Left colon (tissue), 2 donors: Measurements from ENCODE around the gene FAM78A. TPM values are rescaled to one million over a fixed set of nuclear protein-coding genes. Genes with fewer than 3 reads are reported as not detected.
A peak's percentile ranks its signal among the peaks of the same experiment; 100 is the strongest.

Experiments
- ATAC-seq: fragments of 200-7000 bp; cut with Tn5 transposase; one replicate; pipeline ENCODE4 v1.9.1; 2020; ENCODE audit warnings: mild to moderate bottlenecking, moderate library complexity
- DNase-seq, 2 donors: peaks; one replicate each; pipeline ENCODE4 v3.0.0-alpha.2; 2020
- intact Hi-C, 2 donors: fragments of 100-400 bp; cut with DNase I in 1 of 2; cut with micrococcal nuclease in 1 of 2; formaldehyde crosslinking; loops; one replicate each; pipeline versions ENCODE4 v1.11.2 to v1.14.0; 2022; cut with DNase I, micrococcal nuclease
- long read RNA-seq: library from polyadenylated mRNA; unstranded; transcript quantifications from one replicate; pipeline ENCODE4 v2.0.0, GENCODE V29; 2021
- total RNA-seq, 2 donors: library from RNA; stranded (reverse); fragmentation: NEBNext Ultra II Directional; extraction: Animal tissue kit (Norgen Biotek cat#: 25700); gene quantifications; one replicate each; pipeline ENCODE4 v1.2.1, GENCODE V29; 2021
- donor health status: DM: no; HTN: no; CAD: no.
- donor health status: DM: yes; HTN: yes; CAD: no.

The FAM78A gene, protein sequence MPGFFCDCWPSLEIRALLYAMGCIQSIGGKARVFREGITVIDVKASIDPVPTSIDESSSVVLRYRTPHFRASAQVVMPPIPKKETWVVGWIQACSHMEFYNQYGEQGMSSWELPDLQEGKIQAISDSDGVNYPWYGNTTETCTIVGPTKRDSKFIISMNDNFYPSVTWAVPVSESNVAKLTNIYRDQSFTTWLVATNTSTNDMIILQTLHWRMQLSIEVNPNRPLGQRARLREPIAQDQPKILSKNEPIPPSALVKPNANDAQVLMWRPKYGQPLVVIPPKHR
- 1 to 10 TPM in 1 of 2 donors, under 1 TPM in 1; 0.85 to 2.7 TPM for total RNA-seq
- long read RNA-seq: 0 reads

DNA sequence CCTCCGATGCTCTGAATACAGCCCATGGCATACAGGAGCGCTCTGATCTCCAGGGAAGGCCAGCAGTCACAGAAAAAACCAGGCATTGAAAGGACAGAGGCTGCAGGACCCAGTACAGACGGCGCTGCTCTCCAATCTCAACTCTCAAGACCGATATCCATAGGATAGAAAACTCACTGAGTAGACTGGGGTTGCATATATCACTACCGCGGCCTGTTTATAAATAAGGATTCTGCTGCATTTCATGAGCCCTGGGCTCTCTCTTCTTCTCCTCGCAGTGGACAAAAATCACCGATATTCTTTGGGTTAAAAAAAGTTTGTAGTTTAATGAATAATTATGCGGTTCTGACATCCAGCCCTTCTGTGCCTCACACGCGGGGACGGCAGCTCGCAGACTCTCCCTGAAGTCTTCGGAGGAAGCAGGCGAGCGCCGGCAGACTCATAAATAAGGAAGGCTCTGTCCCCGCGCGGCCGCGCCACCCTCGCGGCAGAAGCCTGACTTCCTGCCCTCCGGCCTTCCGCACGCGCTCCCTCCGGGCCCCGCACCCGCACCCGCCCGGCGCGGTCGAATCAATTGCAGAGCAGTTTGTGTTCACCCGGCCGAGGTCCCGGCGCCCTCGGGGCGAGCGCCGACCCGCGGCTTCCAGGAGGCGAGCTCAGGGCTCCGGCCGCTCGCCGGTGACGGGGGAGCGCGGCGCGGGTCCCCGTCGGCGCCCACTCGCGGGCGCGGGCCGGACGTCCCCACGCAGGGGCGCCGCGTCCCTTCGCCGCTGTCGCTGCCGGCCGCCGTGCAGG is at the start of gene FAM78A:
TSS of gene FAM78A (minus strand) at position 417 of the 795 bp plus-strand sequence. CDS start at position 86, 331 bp downstream.
- ATAC-seq: peak; percentile 21
- intact Hi-C loops: no loop called here
- DNase-seq: peak; percentile 44 to 68

DNA sequence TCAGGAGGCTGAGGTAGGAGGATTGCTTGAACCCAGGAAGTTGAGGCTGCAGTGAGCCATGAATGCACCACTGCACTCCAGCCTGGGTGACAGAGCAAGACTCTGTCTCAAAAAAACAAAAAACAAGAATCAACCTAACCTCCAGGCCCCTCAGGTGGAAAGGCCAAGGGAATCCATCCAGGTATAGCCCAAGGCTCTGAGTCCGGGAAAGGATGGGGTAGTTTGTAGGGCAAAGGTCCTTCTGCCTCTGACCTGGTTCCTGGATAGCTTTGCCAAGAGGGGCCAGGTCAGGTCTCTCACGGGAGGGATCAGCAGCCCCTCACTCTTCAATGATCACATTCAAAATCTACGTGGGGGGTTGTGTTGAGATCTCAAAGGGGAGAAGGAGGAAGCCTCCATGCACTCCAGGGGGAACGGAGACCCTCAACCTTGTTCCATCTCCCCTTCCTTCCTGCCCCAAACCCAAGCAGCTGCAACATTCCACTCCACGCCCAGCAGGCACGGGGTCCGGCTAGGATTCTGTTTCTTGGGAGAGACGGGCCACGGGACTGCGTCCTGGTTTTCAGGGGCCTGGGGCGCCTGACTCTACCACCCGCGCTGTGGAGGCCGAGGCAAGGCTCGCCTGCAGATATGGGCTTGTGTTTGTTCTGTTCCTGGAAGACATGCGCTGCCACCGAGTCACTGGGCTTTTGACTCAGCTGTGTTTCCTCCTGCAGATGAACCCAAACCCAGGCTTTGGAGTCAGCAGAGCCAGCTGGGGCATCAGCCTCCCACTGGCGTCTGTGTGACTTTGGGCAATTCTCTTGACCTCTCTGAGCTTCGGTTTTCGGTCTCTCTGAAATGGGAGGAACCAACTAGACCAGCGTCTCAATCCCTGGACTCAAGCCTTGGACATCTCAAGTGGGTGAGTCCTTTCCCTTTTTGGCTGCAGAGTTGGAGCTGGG is 48.7 kb upstream of the FAM78A start:
- intact Hi-C loops: no loop called here
- ATAC-seq (no peak), DNase-seq (no peak)

DNA sequence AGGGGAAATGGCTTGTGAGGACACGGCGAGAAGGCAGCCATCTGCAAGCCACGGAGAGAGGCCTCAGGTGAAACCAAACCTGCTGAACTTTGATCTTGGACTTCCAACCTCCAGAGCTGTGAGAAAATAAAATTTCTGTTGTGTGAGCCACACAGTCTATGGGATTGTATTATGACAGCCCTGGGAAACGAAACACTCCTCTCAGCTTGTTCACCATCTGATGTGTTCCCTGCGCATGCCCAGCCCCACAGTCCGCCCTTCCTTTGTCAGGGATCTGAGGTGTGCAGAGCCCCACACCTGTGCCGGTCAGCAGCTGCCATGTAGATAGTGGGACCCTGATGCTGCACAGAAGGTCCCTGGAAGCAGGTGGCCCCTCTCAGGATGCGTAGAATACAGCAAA is 47.3 kb upstream of the FAM78A start:
- no peak for ATAC-seq
- no peak for DNase-seq
- intact Hi-C loops: no loop called here

DNA sequence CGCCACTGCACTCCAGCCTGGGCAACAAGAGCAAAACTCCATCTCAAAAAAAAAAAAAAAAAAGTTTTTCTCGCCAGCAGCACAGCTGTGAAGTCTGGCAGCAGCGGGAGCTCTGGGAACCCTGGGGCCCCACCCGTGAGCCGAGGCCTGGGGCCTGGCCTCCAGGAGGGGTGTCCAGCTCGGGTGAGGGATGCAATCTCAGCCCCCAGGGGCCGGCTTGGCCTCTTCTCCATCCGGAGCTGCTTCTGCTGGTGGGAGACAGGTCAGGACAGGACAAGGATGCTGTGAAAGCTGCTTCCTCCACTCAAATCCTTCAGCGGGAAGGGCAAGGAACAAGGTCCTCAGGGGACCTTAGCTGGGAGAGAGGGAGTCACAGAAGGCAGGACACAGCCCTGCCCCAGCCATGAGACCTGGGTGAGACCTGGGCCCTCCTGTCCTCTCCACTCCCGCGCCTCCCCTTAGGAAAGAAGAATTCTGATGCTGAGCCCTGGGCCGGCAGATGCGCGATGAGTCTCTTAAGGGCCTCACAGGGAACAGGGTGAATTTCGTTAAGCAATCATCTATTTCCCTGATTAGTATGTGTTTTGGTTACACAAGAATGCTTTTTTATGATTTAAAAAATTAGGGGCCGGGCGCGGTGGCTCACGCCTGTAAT is 43.8 kb upstream of the FAM78A start:
- intact Hi-C loops: no loop called here
- ATAC-seq: no peak
- no peak for DNase-seq

DNA sequence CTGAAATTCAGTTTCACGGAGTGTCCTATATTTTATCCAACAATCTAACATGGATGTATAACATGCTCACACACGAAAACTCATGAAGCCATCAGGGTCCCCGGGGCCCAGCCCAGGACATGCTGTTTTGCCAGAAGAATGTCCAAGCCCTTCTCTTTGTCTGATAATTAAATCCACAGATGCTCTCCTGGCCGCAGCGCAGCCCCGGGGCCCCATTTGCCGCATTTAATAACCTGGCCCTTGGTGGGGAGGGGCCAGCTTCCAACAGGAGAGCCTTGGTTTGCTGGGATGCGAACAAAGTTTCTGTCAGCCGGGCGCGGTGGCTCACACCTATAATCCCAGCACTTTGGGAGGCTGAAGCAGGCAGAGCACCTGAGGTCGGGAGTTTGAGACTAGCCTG is 43.2 kb upstream of the FAM78A start:
- ATAC-seq: no peak

DNA sequence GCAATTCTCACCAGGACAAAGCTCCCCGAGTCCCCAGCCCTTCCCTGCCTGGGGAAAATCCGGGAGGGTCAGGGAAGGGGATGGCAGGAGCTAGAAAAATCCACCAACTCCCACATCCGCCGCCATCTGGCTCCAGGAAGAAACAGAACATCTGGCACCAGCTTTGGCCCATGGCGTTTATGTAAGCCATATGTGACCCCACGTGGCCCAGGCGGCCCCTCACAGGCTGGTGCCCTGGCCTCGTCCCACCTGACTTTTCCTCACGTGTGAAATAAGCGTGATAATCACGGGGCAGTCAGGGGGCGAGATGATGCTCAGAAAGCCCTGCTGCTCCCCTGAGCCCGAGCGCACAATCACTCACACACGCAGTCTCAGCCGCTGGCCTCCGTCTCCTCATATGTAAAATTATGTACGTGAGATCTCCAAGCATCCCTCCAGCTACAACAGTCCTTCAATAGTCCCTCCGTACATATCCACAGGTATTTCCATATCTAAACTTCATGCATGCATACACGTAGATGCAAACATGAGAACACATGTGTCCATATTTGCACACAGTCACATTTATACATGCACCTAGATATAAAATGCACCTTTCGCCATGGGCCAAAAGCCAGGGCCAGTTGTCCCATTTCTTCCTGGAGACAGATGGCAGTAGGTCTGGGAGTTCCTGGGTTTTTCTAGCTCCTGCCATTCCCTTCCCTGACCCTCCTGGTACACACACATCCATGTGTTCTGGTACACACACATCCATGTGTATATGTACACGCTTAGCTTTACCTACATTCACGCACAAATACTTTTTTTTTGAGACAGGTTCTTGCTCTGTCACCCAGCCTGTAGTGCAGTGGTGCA is 42.1 kb upstream of the FAM78A start:
- intact Hi-C loops: no loop called here
- ATAC-seq (no peak), DNase-seq (no peak)

More for the DNA sequence above, 43.2 kb upstream of the FAM78A start:
- no peak for DNase-seq
- intact Hi-C loops: no loop called here

DNA sequence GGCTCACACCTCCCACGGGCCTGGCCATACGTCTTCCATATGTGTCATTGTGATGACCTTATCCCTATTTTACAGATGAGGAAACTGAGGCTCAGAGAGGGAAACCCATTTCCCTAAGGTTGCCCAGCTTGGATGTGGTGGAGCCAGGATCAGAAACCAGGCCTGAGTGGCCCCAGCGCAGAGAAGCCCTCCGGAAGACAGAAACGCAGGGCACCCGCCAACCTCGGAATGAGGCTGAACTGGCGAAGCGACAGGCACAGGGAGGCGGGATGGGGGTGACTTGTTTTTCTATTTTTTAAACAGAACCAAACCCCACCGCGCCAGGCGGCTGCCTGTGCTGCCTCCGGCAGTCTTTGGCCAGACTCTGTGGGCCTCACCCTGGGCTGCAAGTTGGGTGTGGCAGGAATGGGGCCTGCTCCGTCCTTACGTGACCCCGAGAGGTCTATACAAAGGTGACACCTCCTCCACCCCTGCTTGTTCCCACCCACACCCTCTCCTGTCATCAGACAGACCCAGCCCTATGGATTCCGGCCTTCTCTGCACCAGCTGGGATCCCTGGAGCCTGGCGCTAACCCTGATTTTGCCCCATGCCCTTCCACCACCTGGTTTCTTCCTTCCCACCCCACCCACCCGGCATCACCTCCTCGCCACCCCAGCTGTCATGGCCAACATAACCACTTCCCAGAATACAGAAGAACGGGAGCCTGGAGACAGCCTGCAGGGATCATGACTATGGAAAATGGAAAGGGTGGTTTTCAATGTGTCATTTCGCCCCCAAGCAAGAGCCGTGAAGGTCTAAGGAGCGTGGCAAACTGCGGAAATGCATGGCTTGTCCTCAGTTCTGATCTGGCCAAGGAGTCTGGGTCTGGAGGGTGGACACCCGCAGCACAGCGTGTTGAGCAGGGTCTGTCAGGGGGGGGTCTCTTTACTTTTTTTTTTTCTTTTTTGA is 36.8 kb upstream of the FAM78A start:
- DNase-seq (peak; percentile 33 to 39), ATAC-seq (peak; percentile 98)
- intact Hi-C loops: no loop called here

DNA sequence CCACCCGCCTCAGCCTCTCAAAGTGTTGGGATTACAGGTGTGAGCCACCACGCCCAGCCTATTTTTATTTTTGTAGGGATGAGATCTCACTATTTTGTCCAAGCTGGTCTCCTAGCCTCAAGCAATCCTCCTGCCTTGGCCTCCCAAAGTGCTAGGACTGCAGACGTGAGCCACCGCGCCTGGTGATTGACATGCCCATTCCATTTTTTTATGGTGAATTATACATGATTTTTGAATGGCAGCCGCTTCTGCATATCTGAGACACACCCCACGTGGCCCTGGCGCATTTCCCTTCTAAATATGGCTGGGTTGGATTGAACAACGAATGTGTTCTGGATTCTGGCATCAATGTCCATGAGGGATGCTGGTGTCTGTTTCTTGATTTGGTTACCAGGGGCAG is 35.9 kb upstream of the FAM78A start:
- DNase-seq (no peak), ATAC-seq (no peak)
- intact Hi-C loops: no loop called here

DNA sequence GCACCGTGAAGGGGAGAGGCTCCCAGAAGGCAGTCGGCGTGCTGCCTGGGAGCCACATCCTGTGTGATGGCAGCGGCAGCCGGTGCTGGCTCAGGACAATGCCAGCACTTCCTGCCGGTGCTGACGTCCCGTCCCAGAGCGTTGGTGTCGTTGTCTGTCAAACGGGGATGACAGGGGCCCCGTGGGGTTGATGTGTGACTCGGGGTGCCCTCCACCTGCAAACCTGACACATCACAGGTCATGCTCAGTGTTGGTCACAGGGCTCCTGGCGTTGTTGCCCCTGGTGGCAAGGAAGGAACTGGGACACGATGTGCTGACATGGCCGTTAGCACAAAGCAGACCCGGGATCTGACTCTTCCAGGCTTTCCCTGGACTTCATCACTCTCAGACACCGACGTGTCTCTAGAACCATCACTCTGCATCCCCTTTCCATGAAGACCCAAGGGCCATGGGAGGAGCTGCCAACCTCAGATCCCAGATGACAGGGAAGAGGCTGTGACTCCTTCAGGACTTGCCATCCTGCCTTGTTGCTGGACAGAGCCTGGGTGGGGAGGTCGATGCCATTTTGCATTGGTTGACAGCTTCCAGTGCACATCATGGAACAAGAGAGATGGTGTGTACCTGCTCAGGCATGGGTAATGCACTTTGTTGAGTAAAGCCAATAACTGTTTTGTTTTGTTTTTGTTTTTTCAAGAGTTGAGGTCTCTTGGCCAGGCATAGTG is 34.7 kb upstream of the FAM78A start:
- DNase-seq: peak in 1 of 2 donors; percentile 31
- intact Hi-C loops: no loop called here
- no peak for ATAC-seq

DNA sequence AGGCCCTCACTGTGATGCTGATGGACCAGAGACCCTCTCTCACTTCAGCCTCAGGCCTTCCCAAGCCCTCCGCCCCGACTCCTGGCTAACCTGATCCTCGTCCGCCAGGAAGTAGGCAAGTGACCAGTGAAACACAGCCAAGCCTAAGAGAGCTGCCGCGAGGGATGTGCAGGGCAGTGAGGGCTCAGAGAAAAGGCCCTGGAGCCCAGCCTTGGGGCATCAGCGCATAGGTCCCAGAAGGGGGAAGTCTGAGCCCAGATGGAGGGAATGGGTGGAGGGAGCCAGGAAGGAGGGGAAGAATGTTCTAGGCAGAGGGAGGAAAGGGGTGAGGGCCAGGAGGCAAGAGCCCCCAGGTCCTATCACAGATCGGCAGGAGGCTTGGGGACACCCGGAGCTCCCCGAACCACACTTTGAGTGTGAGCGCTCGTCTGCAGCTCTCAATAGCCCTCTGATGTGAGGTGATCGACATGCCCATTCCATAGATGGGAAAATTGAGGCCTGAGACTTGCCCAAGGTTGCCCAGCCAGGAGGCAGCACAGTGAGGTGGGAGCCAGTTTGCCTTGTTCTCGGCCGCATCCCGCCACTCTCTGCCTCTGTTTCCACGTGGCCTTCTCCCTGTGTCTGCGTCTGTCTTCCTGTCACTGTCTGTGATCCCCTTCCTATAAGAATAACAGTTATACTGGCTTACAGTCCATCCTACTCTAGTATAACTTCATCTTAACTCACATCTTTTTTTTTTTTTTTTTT is 33.4 kb upstream of the FAM78A start:
- DNase-seq (no peak), ATAC-seq (no peak)
- intact Hi-C loops: no loop called here

DNA sequence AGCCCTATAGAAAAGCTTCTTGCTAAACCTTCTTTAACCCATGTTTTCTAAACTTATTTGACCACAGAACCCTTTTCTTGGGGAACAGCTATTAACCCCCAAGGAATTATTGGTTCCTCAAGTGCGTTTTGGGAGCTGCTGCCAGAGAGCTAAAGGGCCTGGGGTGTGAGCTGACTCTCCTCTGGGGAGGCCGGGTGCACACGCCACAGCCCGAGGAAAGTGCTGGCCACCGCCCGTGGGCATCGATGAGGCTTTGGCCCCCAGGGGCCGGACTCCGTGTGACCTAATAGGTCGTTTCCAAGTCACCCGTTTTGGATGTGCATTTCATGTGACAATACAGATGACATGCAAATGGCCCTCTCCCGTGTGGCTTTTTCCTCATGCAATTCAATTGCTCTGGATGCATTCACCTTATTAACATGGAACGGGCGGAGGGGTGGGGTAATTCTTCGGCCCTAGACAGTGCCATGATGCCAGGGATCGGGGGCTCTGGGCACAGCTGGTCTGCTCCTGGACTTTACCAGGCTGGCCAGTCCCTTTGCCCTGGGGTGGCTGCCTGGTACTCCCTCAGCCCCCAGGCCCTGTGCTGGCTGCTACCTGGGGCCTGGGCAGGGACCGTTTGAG is 32.7 kb upstream of the FAM78A start:
- DNase-seq (no peak), ATAC-seq (no peak)
- intact Hi-C loops: no loop called here

DNA sequence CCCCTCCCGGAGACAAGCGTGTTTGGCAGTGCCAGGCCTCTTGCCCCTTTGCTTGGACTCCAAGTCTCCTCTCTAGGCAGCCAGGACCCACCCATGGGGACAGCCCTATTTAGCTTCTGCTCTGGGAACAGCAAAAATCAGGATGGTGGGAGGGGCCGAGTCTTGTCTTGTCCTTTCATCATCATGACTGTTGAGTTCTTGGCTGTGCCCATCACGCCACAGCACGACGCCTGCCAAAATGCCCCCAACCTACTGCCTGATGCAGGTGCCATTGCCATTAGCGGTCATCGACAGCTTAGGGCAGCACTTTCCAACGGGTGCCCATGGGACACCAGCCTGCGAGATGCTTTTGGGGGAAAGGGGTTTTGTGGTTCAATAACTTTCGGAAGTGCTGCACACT is 32.1 kb upstream of the FAM78A start:
- intact Hi-C loops: no loop called here
- ATAC-seq: no peak
- DNase-seq: no peak

DNA sequence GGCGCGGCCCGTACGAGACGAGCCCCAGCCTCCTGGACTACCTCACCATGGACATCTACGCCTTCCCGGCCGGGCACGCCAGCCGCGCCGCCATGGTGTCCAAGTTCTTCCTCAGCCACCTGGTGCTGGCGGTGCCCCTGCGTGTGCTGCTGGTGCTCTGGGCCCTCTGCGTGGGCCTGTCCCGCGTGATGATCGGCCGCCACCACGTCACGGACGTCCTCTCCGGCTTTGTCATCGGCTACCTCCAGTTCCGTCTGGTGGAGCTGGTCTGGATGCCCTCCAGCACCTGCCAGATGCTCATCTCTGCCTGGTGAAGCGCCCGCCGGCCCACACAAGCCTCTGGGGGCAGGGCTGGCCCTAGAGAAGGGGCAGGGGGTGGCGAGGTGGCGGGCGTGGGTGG is 31.7 kb upstream of the FAM78A start:
- intact Hi-C loops: no loop called here
- DNase-seq (no peak), ATAC-seq (no peak)

DNA sequence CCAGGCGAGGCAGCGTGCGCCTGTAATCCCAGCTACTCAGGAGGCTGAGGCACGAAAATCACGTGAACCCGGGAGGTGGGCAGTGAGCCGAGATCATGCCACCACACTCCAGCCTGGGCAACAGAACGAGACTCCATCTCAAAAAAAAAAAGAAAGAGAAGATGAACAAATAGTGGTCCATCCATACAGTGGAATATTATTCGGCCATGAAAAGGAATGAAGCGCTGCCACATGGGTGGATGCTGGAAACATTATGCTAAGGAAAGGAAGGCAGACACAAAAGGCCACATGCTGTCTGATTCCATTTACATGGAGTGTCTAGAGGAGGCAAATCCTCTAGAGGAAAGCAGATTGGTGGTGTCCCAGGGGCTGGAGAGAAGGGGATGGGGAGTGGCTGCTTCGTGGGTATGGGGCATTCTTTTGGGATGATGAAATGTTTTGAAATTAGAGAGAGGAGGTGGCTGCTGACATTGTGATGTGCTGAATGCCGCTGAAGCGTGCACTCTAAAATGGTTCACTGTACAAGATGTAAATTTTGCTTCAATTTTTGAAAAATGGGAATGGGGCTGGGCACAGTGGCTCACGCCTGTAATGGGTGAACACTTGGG is 30.2 kb upstream of the FAM78A start:
- DNase-seq: no peak
- no peak for ATAC-seq
- intact Hi-C loops: no loop called here
